Measurements from ENCODE around the gene ISL1.

The ISL1 gene

GRCh38 chr5:51386916-51387883 lies 4.0 kb downstream of the ISL1 start:
- no peak for DNase-seq (ENCODE audit: low spot score)

GRCh38 chr5:51387884-51388275 lies 4.6 kb downstream of the ISL1 start:
- DNase-seq (ENCODE audit: low spot score): no peak

DNA sequence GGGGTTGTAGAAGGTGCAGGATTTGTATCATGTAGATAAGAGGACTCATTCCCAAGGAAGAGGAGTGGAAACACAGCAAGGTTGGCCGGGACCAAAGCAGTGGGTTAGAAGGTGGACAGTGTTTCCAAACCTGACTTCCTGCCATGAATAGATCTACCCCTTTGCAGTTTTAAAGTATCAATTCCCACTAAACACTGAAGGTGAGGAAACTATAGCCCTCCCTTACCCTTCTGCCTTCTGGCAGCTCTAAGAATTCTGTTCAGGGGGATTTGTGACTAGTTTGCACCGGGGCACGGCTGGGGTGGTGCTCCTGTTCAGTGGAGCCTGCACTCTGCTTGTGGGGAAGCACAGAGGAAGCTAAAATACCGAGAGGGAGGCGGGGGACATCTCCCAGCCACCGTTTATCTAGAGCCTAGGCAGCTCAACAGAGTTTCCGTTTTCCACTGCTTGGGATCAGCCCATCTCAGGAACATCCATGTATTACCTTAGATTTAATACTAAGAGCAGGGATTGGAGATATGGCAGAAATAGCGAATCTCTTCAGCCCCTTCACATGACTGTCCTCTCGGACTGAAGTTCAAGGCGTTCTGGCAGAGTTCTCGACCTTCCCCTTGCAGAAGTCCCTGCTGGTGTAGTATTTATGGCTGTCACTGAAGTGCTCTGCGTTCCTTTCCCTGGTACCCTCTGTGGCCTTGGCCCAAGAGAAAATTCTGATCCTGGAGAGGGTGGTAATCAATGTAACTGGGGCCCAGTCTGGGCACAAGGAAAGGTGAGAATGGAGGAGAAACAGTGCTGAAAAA lies 5.4 kb downstream of the ISL1 start:
- DNase-seq (ENCODE audit: low spot score): no peak

DNA sequence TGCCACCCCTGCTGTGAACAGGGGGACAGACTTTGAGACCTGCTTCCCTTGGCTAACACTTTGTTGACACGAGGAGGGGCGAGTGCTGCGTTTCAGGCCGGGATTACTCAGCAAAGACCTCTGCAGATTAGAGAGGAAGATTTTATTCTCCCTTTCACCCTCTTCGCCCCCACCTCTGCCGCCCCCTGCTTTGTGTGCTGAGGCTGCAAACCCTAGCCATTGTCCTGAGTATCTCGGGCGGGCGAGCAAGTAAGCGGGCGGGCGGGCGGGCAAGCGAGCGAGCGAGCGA lies 6.0 kb downstream of the ISL1 start:
- DNase-seq (ENCODE audit: low spot score): no peak

- DNase-seq (ENCODE audit: low spot score): no peak
Observed at GRCh38 chr5:51389577-51390463, 6.6 kb downstream of the ISL1 start.

- DNase-seq (ENCODE audit: low spot score): no peak
Observed at GRCh38 chr5:51391175-51391574, 7.9 kb downstream of the ISL1 start.

DNA sequence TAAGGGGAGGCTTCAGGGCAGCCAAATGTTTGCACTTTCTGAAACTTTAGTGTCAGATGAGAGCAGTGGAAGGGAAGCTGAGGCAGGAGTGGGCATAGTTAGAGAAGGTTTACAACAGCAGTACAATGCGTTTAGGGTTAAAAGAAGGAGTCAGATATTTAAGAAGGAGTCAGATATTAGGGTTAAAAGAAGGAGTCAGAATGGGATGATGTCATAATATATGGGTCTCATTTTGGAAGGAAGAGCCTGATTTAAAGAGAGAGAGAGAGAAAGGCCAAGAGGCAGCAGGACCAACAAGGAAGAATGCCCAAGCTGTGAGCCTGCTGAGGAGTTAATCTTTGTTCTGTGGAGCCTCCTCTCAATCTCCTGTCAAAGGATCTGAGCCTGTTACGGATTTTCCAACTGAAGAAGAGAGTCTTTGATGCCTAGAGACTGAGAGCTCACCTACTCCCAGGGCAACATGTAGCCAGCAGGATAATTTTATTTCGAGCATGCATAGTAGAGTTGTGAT lies 9.5 kb downstream of the ISL1 start:
- DNase-seq (ENCODE audit: low spot score): no peak

DNA sequence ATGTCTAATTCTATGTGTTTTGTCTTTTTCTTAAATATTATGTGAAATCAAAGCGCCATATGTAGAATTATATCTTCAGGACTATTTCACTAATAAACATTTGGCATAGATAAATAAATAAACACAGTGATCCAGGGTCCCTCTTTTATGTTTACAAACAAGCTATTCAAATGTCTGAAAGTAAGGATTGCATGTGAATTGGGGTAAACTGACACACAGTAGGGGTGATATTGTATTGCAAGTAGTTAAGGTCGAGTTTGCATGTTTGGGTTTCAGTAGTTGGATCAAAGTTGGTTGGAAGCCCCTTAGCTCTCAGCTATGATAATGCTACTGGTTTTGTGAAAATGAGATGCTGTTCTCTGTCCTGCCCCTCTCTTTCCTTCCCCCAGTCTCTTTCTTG lies 11.4 kb downstream of the ISL1 start:
- DNase-seq (ENCODE audit: low spot score): no peak

DNA sequence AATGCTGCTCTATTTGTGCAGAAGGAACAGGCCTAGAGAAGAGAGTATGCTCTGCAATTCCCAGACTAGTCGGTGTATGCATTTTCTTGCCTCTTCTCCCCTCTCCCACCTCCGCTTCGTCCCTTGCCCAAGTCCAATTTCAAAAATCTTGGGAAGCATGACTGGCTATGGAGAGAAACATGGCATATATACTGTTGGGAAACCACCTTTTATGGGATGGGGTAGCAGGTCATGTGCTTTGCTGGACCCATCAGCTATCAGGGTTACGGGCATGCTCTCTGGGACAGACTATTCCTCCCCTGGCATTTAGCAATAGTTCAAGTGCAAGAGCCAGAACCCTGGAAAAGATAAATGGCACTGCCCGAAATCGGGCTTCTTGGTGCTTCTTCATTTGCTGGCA lies 12.0 kb downstream of the ISL1 start:
- no peak for DNase-seq (ENCODE audit: low spot score)

- no peak for DNase-seq (ENCODE audit: low spot score)
Observed at GRCh38 chr5:51395666-51396356, 12.6 kb downstream of the ISL1 start.

GRCh38 chr5:51396797-51397196 lies 13.5 kb downstream of the ISL1 start:
- DNase-seq (ENCODE audit: low spot score): no peak

DNA sequence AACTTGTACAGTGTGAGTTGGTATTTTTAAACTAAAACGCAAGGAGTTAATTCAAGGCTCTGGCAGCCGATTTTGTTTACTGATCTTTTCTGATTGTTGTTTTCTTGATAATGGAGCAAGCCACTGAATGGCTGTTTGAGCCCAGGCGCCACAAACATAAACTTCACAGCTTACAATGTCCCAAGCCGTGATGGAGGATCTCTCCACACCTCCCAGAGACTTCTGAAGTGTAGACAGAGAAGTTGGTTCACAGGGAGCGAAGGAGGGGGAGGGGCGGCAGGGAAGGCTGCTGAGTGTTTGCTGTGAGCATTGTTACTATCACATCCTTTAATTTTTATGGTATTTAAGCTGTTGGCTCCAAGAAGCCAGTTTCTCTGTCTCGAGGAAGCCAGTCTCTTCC lies 14.7 kb downstream of the ISL1 start:
- no peak for DNase-seq (ENCODE audit: low spot score)

DNA sequence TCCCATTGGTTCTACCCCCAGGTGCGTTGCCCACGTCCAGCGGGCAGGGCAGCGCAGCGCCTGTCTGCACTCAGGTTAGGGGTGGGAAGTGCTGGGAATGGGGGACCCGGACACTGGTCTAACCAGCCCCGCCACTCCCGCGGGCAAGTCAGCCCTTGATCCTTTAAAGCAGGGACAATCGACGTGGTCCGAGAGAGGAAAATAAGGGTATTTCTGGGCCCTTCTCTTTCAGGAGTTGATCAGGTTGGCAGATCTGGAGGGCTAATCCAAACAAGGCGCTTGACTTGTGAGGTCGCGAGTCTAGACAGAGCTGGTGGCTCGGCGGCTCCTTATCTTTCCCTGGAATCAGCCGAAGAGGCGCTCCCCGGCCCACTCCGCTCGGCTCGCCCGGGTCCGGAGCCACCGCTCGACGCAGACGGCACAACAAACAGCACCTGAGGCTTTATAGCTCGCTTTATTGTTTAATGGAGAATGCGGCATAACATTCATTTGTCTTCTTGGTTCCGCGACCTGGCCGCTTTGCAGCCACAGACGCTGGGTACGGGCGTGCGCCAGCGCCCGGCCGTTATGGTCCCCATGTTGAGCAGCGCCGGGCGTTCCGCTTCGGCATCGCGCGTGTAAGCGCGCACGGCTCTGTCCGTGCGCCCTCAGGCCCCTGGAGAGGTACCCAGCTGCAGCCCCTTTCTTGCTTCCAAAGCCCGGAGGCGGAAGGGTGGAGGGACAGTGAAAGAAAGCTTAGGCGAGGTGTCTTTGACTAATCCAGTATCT lies 15.8 kb downstream of the ISL1 start:
- no peak for DNase-seq (ENCODE audit: low spot score)

GRCh38 chr5:51399643-51400006 lies 16.4 kb downstream of the ISL1 start:
- no peak for DNase-seq (ENCODE audit: low spot score)

DNA sequence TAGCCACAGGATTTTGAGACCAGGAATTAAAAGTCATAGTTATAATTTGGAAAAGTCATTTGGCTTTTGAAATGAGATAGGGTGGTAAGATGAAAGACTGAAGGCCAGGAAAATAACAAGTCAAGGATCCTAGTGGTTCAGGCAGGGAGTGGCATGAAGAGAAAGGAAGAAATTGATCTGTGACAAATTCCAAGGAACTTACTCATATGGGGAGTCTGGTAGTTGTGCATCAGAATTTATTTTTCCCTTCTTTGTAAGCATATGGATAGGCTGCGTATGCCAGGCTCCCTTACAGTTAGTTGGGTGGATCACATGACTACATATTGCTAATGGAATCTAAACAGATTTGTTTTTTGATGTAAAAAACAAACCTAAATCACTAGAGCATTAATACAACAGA lies 21.0 kb downstream of the ISL1 start:
- DNase-seq (ENCODE audit: low spot score): no peak

GRCh38 chr5:51411921-51412325 lies 28.7 kb downstream of the ISL1 start:
- no peak for DNase-seq (ENCODE audit: low spot score)

- DNase-seq (ENCODE audit: low spot score): no peak
Observed at GRCh38 chr5:51414516-51414915, 31.3 kb downstream of the ISL1 start.

GRCh38 chr5:51416149-51416548 lies 32.9 kb downstream of the ISL1 start:
- DNase-seq (ENCODE audit: low spot score): peak; percentile 3

DNA sequence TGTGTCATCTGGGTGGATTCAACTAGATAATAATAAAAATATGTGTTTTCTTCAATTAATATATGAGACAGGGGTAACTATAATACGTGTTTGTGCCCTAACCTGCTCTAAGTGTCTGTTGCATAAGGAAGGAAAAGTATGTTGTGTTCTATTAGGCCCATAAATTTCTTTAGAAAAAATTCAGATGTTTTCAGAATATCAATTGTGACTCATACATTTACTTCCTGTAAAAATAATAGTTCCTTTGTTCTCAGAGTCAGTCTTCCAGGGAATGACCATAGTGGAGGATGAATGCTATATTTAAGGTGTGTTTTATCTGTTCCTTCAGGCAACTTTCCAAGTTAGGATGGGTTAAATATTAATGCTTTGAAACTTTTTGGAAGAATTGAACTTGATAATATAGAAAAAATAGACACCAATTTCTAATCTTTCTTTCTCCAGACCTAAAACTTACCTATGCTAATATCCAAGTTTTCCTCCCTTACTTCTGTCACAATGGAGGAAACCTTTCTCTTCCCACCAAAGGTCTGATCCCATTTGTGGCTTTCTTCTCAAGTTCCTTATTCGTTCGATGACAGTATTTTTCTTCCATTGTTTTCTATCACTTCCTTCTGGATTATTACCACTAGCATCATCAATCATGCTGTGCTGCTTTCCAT lies 49.9 kb downstream of the ISL1 start:
- DNase-seq (ENCODE audit: low spot score): no peak

DNA sequence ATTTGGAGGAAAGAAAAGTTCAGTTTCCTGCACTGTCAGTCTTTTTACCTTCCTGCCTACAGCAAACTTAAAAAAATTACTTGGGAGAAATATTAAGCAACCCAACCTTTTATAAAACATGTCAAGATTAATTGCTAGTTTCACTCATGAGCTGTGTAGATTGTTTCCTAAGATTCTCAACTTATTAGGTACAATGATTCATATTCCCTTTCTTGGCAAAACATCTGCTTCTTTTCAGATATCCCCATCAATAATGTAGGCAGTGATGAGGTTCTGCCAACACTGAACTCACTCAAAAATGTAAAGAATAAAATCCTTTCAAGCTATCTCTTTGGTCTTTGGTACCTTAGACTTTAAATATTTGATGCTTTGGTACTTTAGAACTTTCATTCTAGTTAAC lies 56.0 kb downstream of the ISL1 start:
- DNase-seq (ENCODE audit: low spot score): no peak
